Gastrocnemius medialis (tissue), 4 donors: ENCODE measurements around the gene ABCF2.

Source experiments
- POLR2A ChIP-seq, 2 donors: fragments of 450-650 bp; IDR thresholded peaks; one replicate each; pipeline ENCODE4 v1.6.1; 2017; ENCODE audit warnings: antibody characterized with exemption in 2 of 2, mild to moderate bottlenecking in 2 of 2, moderate library complexity in 2 of 2
- TF ChIP-seq, protein P1 (sequence below), 5 experiments: fragments of 450-650 bp in 3 of 5; fragments of 200-600 bp in 2 of 5; sonication (generic) in 2 of 5; IDR thresholded peaks in 4 of 5; conservative IDR thresholded peaks in 1 of 5; 1 replicate in 4 of 5; 2 replicates in 1 of 5; pipeline ENCODE4 v1.5.1; 2016 to 2019; ENCODE audit warnings: antibody characterized with exemption in 5 of 5, mild to moderate bottlenecking in 3 of 5, moderate library complexity in 3 of 5

DNA sequence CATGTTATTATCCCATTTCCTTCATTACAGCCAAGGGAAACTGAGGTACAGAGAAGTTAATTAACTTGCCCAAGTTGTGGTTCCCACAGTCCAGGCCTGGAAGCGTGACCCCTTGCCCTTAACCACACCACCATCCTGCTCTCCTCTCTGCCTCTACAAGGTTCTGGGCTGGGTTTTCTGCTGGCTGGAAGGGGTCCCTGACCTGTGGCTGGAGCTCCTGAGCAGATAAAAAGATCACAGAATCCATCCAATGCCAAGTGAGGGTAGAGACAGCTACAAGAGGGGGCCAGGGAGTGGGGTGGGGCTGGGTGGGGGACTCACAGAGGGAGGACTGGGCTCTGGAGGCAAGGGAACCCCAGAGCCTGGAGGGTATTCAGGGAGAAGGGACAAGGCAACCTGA, 49.7 kb downstream of the ABCF2 start:
- TF ChIP-seq, protein P1, sequence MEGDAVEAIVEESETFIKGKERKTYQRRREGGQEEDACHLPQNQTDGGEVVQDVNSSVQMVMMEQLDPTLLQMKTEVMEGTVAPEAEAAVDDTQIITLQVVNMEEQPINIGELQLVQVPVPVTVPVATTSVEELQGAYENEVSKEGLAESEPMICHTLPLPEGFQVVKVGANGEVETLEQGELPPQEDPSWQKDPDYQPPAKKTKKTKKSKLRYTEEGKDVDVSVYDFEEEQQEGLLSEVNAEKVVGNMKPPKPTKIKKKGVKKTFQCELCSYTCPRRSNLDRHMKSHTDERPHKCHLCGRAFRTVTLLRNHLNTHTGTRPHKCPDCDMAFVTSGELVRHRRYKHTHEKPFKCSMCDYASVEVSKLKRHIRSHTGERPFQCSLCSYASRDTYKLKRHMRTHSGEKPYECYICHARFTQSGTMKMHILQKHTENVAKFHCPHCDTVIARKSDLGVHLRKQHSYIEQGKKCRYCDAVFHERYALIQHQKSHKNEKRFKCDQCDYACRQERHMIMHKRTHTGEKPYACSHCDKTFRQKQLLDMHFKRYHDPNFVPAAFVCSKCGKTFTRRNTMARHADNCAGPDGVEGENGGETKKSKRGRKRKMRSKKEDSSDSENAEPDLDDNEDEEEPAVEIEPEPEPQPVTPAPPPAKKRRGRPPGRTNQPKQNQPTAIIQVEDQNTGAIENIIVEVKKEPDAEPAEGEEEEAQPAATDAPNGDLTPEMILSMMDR (IDR thresholded peaks at IDR 0.05 in 4 of 5, conservative IDR thresholded peaks at IDR 0.05 in 1 of 5) = no peak
- TF ChIP-seq POLR2A (IDR thresholded peaks at IDR 0.05) = no peak
